ENCODE measurements around the gene GNPNAT1.

- TF ChIP-seq CTCF (IDR thresholded peaks at IDR 0.05) (no peak), POLR2A (IDR thresholded peaks at IDR 0.05) (no peak)
Measured at GRCh38 chr14:52792097-52792415, 649 bp upstream of the GNPNAT1 start.
